ENCODE data around the gene TRPM4.

The TRPM4 gene

GRCh38 chr19:49244256-49244655, 86.7 kb downstream of the TRPM4 start:
- in situ Hi-C loops (cut with HindIII; ENCODE audit: low sequenced_read_pairs): no loop called here
- no peak overlapping the region for H3K4me3 ChIP-seq (ENCODE audit: low read depth, low read length)
- no peak for DNase-seq (ENCODE audit: low read depth, low spot score)
- TF ChIP-seq CTCF (IDR thresholded peaks at IDR 0.05; ENCODE audit: low read depth, low read length): no peak

- H3K4me3 ChIP-seq (ENCODE audit: low read depth, low read length): no peak overlapping the region
- no peak for DNase-seq (ENCODE audit: low read depth, low spot score)
- TF ChIP-seq CTCF (IDR thresholded peaks at IDR 0.05; ENCODE audit: low read depth, low read length): no peak
- in situ Hi-C loops (cut with HindIII; ENCODE audit: low sequenced_read_pairs): no loop called here
Observed at GRCh38 chr19:49247676-49248075, 90.1 kb downstream of the TRPM4 start.

GRCh38 chr19:49249933-49250332, 92.3 kb downstream of the TRPM4 start:
- in situ Hi-C loops (cut with HindIII; ENCODE audit: low sequenced_read_pairs): no loop called here
- no peak overlapping the region for H3K4me3 ChIP-seq (ENCODE audit: low read depth, low read length)
- no peak for TF ChIP-seq CTCF (IDR thresholded peaks at IDR 0.05; ENCODE audit: low read depth, low read length)
- DNase-seq (ENCODE audit: low read depth, low spot score): no peak

GRCh38 chr19:49255674-49256073, 98.1 kb downstream of the TRPM4 start:
- in situ Hi-C loops (cut with HindIII; ENCODE audit: low sequenced_read_pairs): no loop called here
- TF ChIP-seq CTCF (IDR thresholded peaks at IDR 0.05; ENCODE audit: low read depth, low read length): no peak
- no peak for DNase-seq (ENCODE audit: low read depth, low spot score)
- H3K4me3 ChIP-seq (ENCODE audit: low read depth, low read length): no peak overlapping the region

- in situ Hi-C loops (cut with HindIII; ENCODE audit: low sequenced_read_pairs): no loop called here
- no peak for DNase-seq (ENCODE audit: low read depth, low spot score)
- no peak overlapping the region for H3K4me3 ChIP-seq (ENCODE audit: low read depth, low read length)
- TF ChIP-seq CTCF (IDR thresholded peaks at IDR 0.05; ENCODE audit: low read depth, low read length): no peak
Observed at GRCh38 chr19:49256691-49257090, 99.1 kb downstream of the TRPM4 start.
